ENCODE results near the gene ACSM2B.
"Not testable (repeated sequence)": the region's sequence is repeated elsewhere in the genome, so short reads cannot be mapped to it uniquely, and the experiment has no call there.

The ACSM2B gene

GRCh38 chr16:20576145-20576544, at the start of gene ACSM2B:
Gene ACSM2B (minus strand): TSS chr16:20576367. CDS start chr16:20564845, 11,522 bp downstream.
- not testable (repeated sequence) for H3K4me3 ChIP-seq (ENCODE audit: low read length); H3K27ac ChIP-seq (ENCODE audit: low read depth, low read length); H3K79me2 ChIP-seq (ENCODE audit: control insufficient read depth, low read length); H3K36me3 ChIP-seq (ENCODE audit: control insufficient read depth, low read length); H4K20me1 ChIP-seq (ENCODE audit: control insufficient read depth, insufficient read depth, low read depth, low read length); H3K9me3 ChIP-seq (ENCODE audit: control insufficient read depth, insufficient read depth, low read length); H3K4me1 ChIP-seq (ENCODE audit: control insufficient read depth, low read length); H3K9me2 ChIP-seq (replicated peaks; ENCODE audit: control insufficient read depth, low read length); H3F3A ChIP-seq (ENCODE audit: control insufficient read depth, insufficient read depth); H3K4me2 ChIP-seq (ENCODE audit: low read length); H3K27me3 ChIP-seq (ENCODE audit: control insufficient read depth, low read length)

- H3K27me3 ChIP-seq (ENCODE audit: control insufficient read depth, low read length): peaks cover under 1% of the 10 kb centered on the region; the same call in 1 of the 2 replicates
- no peaks in the 10 kb centered on the region for H4K20me1 ChIP-seq (ENCODE audit: control insufficient read depth, insufficient read depth, low read depth, low read length)
- no peaks in the 10 kb centered on the region for H3F3A ChIP-seq (ENCODE audit: control insufficient read depth, insufficient read depth)
- H3K9me2 ChIP-seq (replicated peaks; ENCODE audit: control insufficient read depth, low read length): no peaks in the 10 kb centered on the region
- no peak overlapping the region for H3K27ac ChIP-seq (ENCODE audit: low read depth, low read length)
- H3K4me2 ChIP-seq (ENCODE audit: low read length): no peak overlapping the region
- no peaks in the 10 kb centered on the region for H3K36me3 ChIP-seq (ENCODE audit: control insufficient read depth, low read length)
- no peaks in the 10 kb centered on the region for H3K79me2 ChIP-seq (ENCODE audit: control insufficient read depth, low read length)
- H3K9me3 ChIP-seq (ENCODE audit: control insufficient read depth, insufficient read depth, low read length): no peaks in the 10 kb centered on the region
- no peak for TF ChIP-seq CTCF (IDR thresholded peaks at IDR 0.05; ENCODE audit: low read depth, low read length, poor library complexity, severe bottlenecking)
- TF ChIP-seq EZH2phosphoT487 (IDR thresholded peaks at IDR 0.05; ENCODE audit: borderline replicate concordance, low read length): no peak
- no peak overlapping the region for H3K4me3 ChIP-seq (ENCODE audit: low read length)
- H3K4me1 ChIP-seq (ENCODE audit: control insufficient read depth, low read length): peaks cover 11% of the 10 kb centered on the region
Observed at GRCh38 chr16:20624882-20625807, 49.0 kb upstream of the ACSM2B start.

GRCh38 chr16:20624205-20624604, 48.0 kb upstream of the ACSM2B start:
- TF ChIP-seq CTCF (IDR thresholded peaks at IDR 0.05; ENCODE audit: low read depth, low read length, poor library complexity, severe bottlenecking) (no peak), EZH2phosphoT487 (IDR thresholded peaks at IDR 0.05; ENCODE audit: borderline replicate concordance, low read length) (no peak)
- Histone ChIP-seq H3K4me2 (ENCODE audit: low read length) (no peak overlapping the region), H3K79me2 (ENCODE audit: control insufficient read depth, low read length) (no peaks in the 10 kb centered on the region), H3F3A (ENCODE audit: control insufficient read depth, insufficient read depth) (no peaks in the 10 kb centered on the region), H3K9me3 (ENCODE audit: control insufficient read depth, insufficient read depth, low read length) (no peaks in the 10 kb centered on the region), H4K20me1 (ENCODE audit: control insufficient read depth, insufficient read depth, low read depth, low read length) (no peaks in the 10 kb centered on the region), H3K27ac (ENCODE audit: low read depth, low read length) (no peak overlapping the region), H3K4me3 (ENCODE audit: low read length) (no peak overlapping the region), H3K4me1 (ENCODE audit: control insufficient read depth, low read length) (peaks cover 11% of the 10 kb centered on the region), H3K36me3 (ENCODE audit: control insufficient read depth, low read length) (no peaks in the 10 kb centered on the region), H3K9me2 (replicated peaks; ENCODE audit: control insufficient read depth, low read length) (no peaks in the 10 kb centered on the region), H3K27me3 (ENCODE audit: control insufficient read depth, low read length) (peaks cover 4% of the 10 kb centered on the region; the same call in 1 of the 2 replicates)

- Histone ChIP-seq H3K4me2 (ENCODE audit: low read length) (no peak overlapping the region), H3K79me2 (ENCODE audit: control insufficient read depth, low read length) (no peaks in the 10 kb centered on the region), H3F3A (ENCODE audit: control insufficient read depth, insufficient read depth) (no peaks in the 10 kb centered on the region), H3K36me3 (ENCODE audit: control insufficient read depth, low read length) (no peaks in the 10 kb centered on the region), H3K9me2 (replicated peaks; ENCODE audit: control insufficient read depth, low read length) (no peaks in the 10 kb centered on the region), H3K27ac (ENCODE audit: low read depth, low read length) (no peak overlapping the region), H3K4me3 (ENCODE audit: low read length) (no peak overlapping the region), H3K27me3 (ENCODE audit: control insufficient read depth, low read length) (peaks cover 4% of the 10 kb centered on the region; the same call in 1 of the 2 replicates), H3K9me3 (ENCODE audit: control insufficient read depth, insufficient read depth, low read length) (no peaks in the 10 kb centered on the region), H4K20me1 (ENCODE audit: control insufficient read depth, insufficient read depth, low read depth, low read length) (no peaks in the 10 kb centered on the region), H3K4me1 (ENCODE audit: control insufficient read depth, low read length) (no peaks in the 10 kb centered on the region)
- TF ChIP-seq CTCF (IDR thresholded peaks at IDR 0.05; ENCODE audit: low read depth, low read length, poor library complexity, severe bottlenecking) (no peak), EZH2phosphoT487 (IDR thresholded peaks at IDR 0.05; ENCODE audit: borderline replicate concordance, low read length) (no peak)
Observed at GRCh38 chr16:20622498-20622870, 46.3 kb upstream of the ACSM2B start.
